OCI-LY7 (cell line): ENCODE results near the gene RAPGEF3. TPM values are rescaled to one million over a fixed set of nuclear protein-coding genes. Genes with fewer than 3 reads are reported as not detected.

ENCODE experiments used
- BruUV-seq: library from RNA; stranded (reverse); fragments of 400-500 nt; replicated peaks from 2 replicates; lab custom pipeline; 2021; lab: Mats Ljungman, UMichigan
- CTCF ChIA-PET: fragments of 300-600 bp; sonication (Branson Sonifier 250); formaldehyde crosslinking; loops from one replicate; lab custom pipeline; 2022; ENCODE audit warnings: antibody characterized with exemption; ENCODE audit not compliant: unreplicated experiment; lab: Charles Lee
- POLR2A ChIA-PET: fragments of 300-600 bp; sonication (Branson Sonifier 250); formaldehyde crosslinking; loops from one replicate; lab custom pipeline; 2022; ENCODE audit warnings: antibody characterized with exemption; lab: Charles Lee
- DNase-seq: peaks from one replicate; pipeline ENCODE4 v3.0.0-alpha.2; 2015; ENCODE audit warnings: low spot score
- H2AFZ ChIP-seq: fragments of 200-600 bp; sonication (generic), shearing (Covaris generic); 2 replicates; pipeline ENCODE4 v1.6.1; 2014; ENCODE audit warnings: mild to moderate bottlenecking, antibody characterized with exemption, low read length, moderate library complexity
- H3K27ac ChIP-seq: fragments of 200-600 bp; sonication (generic); 2 replicates; pipeline ENCODE4 v1.5.1; 2014; ENCODE audit warnings: mixed run types, low read depth, mild to moderate bottlenecking, moderate library complexity, low read length, inconsistent platforms; ENCODE audit not compliant: poor library complexity, severe bottlenecking
- H3K36me3 ChIP-seq: fragments of 200-600 bp; sonication (generic); 2 replicates; pipeline ENCODE4 v1.6.1; 2014; ENCODE audit warnings: mild to moderate bottlenecking, antibody characterized with exemption, low read length, moderate library complexity, mixed read lengths; ENCODE audit not compliant: insufficient read depth
- H3K4me1 ChIP-seq: fragments of 200-600 bp; sonication (generic); 2 replicates; pipeline ENCODE4 v1.5.1; 2014; ENCODE audit warnings: mild to moderate bottlenecking, low read length; ENCODE audit not compliant: insufficient read depth, poor library complexity, severe bottlenecking
- H3K4me2 ChIP-seq: fragments of 200-600 bp; sonication (generic); 2 replicates; pipeline ENCODE4 v1.6.1; 2014; ENCODE audit warnings: mild to moderate bottlenecking, low read length
- H3K4me3 ChIP-seq: fragments of 200-600 bp; sonication (generic); 2 replicates; pipeline ENCODE4 v1.5.1; 2014; ENCODE audit warnings: mild to moderate bottlenecking, low read depth, low read length; ENCODE audit not compliant: poor library complexity, severe bottlenecking
- H3K79me2 ChIP-seq: fragments of 200-600 bp; sonication (generic); 2 replicates; pipeline ENCODE4 v1.6.1; 2016; ENCODE audit warnings: low read depth, mild to moderate bottlenecking, low read length, moderate library complexity, mixed read lengths; ENCODE audit not compliant: insufficient read depth
- H3K9me2 ChIP-seq: fragments of 200-600 bp; sonication (generic); 2 replicates; pipeline ENCODE4 v1.6.1; 2016; ENCODE audit warnings: mild to moderate bottlenecking, low read length, mixed read lengths; ENCODE audit not compliant: insufficient read depth
- H3K9me3 ChIP-seq: fragments of 200-600 bp; sonication (generic); 2 replicates; pipeline ENCODE4 v1.6.1; 2014; ENCODE audit warnings: mild to moderate bottlenecking, mixed run types, low read length, mixed read lengths
- H4K20me1 ChIP-seq: fragments of 200-600 bp; sonication (generic); 2 replicates; pipeline ENCODE4 v1.6.1; 2014; ENCODE audit warnings: mild to moderate bottlenecking, antibody characterized with exemption, low read length, moderate library complexity, mixed read lengths; ENCODE audit not compliant: insufficient read depth
- EZH2phosphoT487 ChIP-seq: fragments of 200-600 bp; sonication (generic); IDR thresholded peaks from 2 replicates; pipeline ENCODE4 v1.6.1; 2018; ENCODE audit warnings: low read depth, borderline replicate concordance, mild to moderate bottlenecking, mixed run types, antibody characterized with exemption, low read length, moderate library complexity, mixed read lengths
- intact Hi-C: fragments of 100-400 bp; cut with micrococcal nuclease; formaldehyde crosslinking; loops from one replicate; pipeline ENCODE4 v1.10.0; 2022; ENCODE audit not compliant: unreplicated experiment
- total RNA-seq, 2 experiments: library from RNA; depleted of rRNA in 1 of 2; stranded (reverse); fragments of >200 nt in 1 of 2; shearing (Covaris generic) in 1 of 2; gene quantifications; 2 replicates each; pipeline ENCODE4 v1.2.3, GENCODE V29; 2014 to 2022
- TF ChIP-seq, protein P1 (sequence below): fragments of 200-600 bp; sonication (generic); conservative IDR thresholded peaks from 2 replicates; pipeline ENCODE4 v1.5.1; 2014; ENCODE audit warnings: mild to moderate bottlenecking, antibody characterized with exemption, low read length, moderate library complexity, mixed read lengths

The RAPGEF3 gene
- total RNA-seq, 2 experiments from 2014 or later = 0.69 to 4.7 TPM

DNA sequence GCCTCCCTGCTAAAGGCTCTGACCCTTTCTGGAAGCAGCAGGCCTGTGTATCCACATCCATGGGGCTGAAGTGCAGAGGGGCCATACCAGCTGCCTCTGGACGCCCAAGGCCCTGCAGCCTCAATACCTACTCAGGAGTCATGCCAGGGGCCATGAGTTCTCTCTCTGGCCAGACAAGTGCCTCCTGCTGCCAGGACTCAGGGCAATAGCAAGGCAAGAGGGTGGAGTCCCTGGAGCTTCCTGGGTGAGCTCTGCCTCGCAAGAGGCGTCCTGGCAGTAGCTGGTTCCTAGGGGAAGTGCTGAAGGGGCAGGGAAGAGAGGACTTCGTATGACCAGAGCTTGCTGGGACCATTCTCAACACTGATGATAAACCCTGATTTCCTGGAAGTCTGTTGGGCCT, 22.5 kb downstream of the RAPGEF3 start:
- intact Hi-C loops = no loop called here
- H4K20me1 ChIP-seq = no peaks in the 10 kb centered on the region
- H3K9me2 ChIP-seq = no peaks in the 10 kb centered on the region
- no peak overlapping the region for H2AFZ ChIP-seq
- ChIA-PET CTCF (no interaction called here), POLR2A (interaction anchor here (0.7 to 1.8 kb wide), 3 partner anchors 12 to 96 kb away, joined by 3 to 5 read pairs (median 3); partner anchors contain the start of gene ENDOU)
- TF ChIP-seq, protein P1, sequence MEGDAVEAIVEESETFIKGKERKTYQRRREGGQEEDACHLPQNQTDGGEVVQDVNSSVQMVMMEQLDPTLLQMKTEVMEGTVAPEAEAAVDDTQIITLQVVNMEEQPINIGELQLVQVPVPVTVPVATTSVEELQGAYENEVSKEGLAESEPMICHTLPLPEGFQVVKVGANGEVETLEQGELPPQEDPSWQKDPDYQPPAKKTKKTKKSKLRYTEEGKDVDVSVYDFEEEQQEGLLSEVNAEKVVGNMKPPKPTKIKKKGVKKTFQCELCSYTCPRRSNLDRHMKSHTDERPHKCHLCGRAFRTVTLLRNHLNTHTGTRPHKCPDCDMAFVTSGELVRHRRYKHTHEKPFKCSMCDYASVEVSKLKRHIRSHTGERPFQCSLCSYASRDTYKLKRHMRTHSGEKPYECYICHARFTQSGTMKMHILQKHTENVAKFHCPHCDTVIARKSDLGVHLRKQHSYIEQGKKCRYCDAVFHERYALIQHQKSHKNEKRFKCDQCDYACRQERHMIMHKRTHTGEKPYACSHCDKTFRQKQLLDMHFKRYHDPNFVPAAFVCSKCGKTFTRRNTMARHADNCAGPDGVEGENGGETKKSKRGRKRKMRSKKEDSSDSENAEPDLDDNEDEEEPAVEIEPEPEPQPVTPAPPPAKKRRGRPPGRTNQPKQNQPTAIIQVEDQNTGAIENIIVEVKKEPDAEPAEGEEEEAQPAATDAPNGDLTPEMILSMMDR = no peak
- no peak for TF ChIP-seq EZH2phosphoT487
- H3K36me3 ChIP-seq = no peaks in the 10 kb centered on the region
- no peaks in the 10 kb centered on the region for H3K79me2 ChIP-seq
- peaks cover 22% of the 10 kb centered on the region for H3K4me1 ChIP-seq
- no peaks in the 10 kb centered on the region for H3K9me3 ChIP-seq
- no TSS peak for BruUV-seq
- no peak overlapping the region for H3K4me2 ChIP-seq
- DNase-seq = no peak
- no peak overlapping the region for H3K27ac ChIP-seq
- H3K4me3 ChIP-seq = no peak overlapping the region

DNA sequence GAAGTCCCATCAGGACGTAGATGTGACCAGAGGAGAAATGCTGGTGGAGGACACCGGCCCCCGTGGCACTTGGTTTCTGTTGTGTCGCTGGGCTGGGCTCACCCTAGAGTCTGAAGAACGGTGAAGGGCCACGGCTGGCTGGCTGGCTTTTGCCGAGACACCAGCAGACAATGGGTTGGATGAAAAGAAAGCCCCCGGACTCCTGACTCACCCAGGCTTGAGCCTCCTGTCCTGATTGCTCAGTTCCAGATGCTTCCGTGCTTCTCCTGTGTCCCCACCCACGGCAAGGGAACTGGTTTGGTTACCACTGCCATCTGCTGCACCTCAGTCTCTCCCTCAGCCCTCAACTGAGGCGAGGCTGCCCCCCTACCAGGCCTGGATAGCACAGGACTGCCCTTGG, 23.0 kb downstream of the RAPGEF3 start:
- TF ChIP-seq, protein P1 = no peak
- no peak for TF ChIP-seq EZH2phosphoT487
- POLR2A ChIA-PET = no interaction called here
- BruUV-seq = no TSS peak
- Histone ChIP-seq H3K27ac (no peak overlapping the region), H3K4me3 (no peak overlapping the region), H3K4me1 (peaks cover 16% of the 10 kb centered on the region), H3K36me3 (no peaks in the 10 kb centered on the region), H3K4me2 (no peak overlapping the region), H3K9me3 (no peaks in the 10 kb centered on the region), H3K79me2 (no peaks in the 10 kb centered on the region), H4K20me1 (no peaks in the 10 kb centered on the region), H3K9me2 (no peaks in the 10 kb centered on the region), H2AFZ (no peak overlapping the region)
- CTCF ChIA-PET = no interaction called here
- DNase-seq = no peak
- intact Hi-C loops = no loop called here

DNA sequence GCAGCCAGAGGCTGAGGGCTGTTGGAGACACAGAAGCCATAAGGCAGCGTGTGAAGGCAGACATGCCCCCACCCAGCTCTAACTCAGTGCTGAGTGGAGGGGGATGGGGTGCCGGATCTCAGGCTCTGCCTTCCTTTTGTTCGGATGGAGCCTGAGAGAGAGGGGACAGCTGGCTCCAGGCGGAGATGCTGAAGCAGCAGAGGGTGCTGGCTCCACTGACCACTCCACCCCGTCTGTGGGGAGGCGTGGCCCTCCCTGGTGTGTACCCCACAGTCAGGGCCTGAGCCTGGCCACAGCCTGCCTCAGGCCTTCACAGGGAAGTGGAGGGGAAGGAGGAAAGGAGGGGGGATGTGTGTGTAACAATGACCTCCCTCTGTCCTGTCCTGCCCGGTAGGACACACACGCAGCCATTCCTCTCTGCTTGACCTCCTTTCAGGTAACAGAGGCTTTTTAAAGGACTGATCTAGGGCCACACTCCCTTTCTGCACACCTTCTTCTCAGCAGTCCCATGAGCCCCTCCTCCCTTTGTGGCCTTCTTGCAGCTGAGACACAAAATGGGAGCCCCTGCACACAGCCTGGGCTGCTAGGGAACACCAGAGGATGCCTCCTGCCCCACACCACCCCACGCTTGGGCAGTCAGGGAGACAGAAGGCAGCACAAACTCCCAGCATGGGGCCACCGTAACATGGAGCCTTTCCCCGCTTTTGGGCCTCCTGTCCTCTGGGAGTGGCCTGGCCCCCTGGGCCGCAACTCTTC, 23.8 kb downstream of the RAPGEF3 start:
- Histone ChIP-seq H4K20me1 (no peaks in the 10 kb centered on the region), H3K36me3 (no peaks in the 10 kb centered on the region), H3K9me2 (no peaks in the 10 kb centered on the region), H3K27ac (no peak overlapping the region), H3K4me2 (no peak overlapping the region), H3K4me1 (peaks cover 9% of the 10 kb centered on the region), H3K4me3 (no peak overlapping the region), H3K9me3 (no peaks in the 10 kb centered on the region), H3K79me2 (no peaks in the 10 kb centered on the region), H2AFZ (no peak overlapping the region)
- no TSS peak for BruUV-seq
- TF ChIP-seq, protein P1 = no peak
- TF ChIP-seq EZH2phosphoT487 = no peak
- ChIA-PET CTCF (no interaction called here), POLR2A (interaction anchor here (0.5 to 0.9 kb wide), 2 partner anchors 12 to 132 kb away, joined by 3 to 4 read pairs; no protein-coding TSS in a partner anchor)
- intact Hi-C loops = no loop called here
- no peak for DNase-seq
